Activated T-cell treated with anti-CD3 and anti-CD28 coated beads, Interleukin-2, amount 50 U/mL, for 48 hours (primary cell): ENCODE measurements around the gene IL10RA.

ENCODE experiments used
- DNase-seq, 2 experiments: peaks; one replicate each; pipeline ENCODE4 v3.0.0-alpha.2; 2020

IL10RA gene

DNA sequence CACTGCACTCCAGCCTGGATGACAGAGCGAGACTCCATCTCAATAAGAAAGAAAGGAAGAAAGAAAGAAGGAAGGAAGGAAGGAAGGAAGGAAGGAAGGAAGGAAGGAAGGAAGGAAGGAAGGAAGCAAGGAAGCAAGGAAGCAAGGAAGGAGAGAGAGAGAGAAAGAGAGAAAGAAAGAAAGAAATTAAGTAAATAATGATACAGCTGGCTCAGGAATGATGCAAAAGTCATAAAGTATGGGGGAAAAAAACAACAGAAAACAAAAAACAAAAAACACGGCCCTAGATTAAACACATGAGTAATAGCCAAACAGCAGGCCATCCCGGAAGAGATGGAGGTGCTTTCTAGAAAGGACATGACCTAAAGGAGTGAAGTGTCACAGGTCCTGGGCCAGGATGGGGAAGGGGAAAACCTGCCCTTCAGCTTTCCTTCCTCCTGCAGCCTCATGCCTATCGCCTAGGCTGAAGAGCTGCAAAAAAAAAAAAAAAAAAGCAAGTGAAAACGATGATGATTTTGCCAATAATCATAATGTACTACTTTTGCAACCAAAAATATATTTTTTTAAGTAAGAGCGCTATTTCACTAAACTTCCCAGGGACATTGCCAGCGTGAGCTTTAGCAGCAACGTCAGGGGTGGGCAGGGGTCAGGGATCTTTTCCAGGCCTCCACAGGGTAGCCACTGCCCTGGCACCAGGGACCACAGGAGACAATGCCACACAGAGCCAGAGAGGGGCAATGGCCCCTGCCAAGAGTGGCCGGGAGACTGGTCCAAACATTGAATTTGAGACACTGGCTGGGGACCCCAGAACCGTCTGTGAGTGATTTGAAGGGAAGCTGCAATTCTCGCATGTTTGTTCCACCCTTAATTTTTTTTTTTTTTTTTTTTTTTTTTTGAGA, 62.5 kb downstream of the IL10RA start:
- no peak for DNase-seq

DNA sequence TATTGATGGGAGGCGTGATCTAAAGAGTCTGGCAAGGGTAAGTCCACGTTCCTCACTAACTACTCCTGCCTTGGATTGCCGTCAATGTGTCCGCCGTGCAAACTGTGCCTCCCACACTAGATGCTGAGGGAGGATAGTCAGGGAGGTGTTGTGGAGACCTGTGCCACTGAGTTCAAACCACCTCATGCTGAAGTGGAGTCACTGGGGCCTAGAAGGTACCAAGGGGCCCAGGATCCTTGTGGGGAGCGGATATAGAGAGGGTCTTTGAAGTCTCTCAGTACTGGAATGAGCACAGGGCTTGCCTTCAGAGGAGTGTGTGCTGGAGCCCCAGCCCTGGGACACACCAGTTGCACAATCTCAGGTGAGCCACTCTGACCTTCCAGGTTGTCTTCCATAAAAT, 63.6 kb downstream of the IL10RA start:
- DNase-seq, result peak in 1 of 2 experiments; percentile 21

DNA sequence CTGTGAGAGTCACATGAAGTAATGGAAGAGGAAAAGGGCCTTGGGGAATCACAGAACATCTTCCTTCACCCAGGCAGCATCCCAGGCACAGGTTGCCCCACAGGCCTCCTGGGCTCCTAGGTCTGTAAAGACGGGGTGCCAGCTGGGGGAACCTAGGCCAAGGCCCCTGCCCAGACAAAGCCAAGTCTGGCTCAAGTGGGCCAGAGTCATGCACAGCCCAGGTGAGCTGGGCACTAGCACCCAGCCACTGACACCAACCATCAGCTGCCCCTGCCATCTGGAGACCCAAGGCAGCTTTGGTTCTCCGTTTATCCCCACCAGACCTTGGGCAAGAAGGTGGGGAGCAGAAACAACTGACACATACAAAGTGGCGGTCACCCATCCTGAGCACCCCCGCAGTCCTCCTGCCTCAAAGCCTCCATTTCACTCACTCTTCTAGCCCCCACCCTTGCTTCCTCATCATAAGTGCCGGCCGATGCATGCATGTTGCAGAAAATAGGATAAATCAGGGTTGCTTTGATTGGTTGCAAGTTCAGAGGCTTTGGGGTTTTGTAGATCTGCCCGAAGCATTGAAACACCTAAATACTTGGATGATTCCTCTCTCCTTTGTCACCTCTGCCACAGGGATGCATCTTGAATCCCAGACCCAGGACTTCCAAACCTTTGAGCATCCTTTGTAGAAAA, 64.2 kb downstream of the IL10RA start:
- peak in 1 of 2 experiments; percentile 20 for DNase-seq
